Activated B cell treated with CpG ODN at 0.5 μM for 24 hours (primary cell): ENCODE results near the gene COL8A2. TPM values are rescaled to one million over a fixed set of nuclear protein-coding genes. Genes with fewer than 3 reads are reported as not detected.

Source experiments
- ATAC-seq: fragments of 200-7000 bp; cut with Tn5 transposase; one replicate; pipeline ENCODE4 v1.10.0; 2021; ENCODE audit warnings: low read depth, mild to moderate bottlenecking, moderate library complexity
- CTCF ChIA-PET: fragments of 350-600 bp; sonication (Branson Sonifier 250); formaldehyde crosslinking; loops from one replicate; lab custom pipeline; 2021; ENCODE audit warnings: antibody characterized with exemption; lab: Charles Lee
- POLR2A ChIA-PET: fragments of 350-600 bp; sonication (Branson Sonifier 250); formaldehyde crosslinking; loops from one replicate; lab custom pipeline; 2021; ENCODE audit warnings: antibody characterized with exemption; lab: Charles Lee
- DNase-seq: peaks from one replicate; pipeline ENCODE4 v3.0.0; 2022
- H3K27ac Mint-ChIP-seq: one replicate; pipeline ENCODE4 v1.8.0; 2020; ENCODE audit warnings: mixed read lengths
- H3K27me3 Mint-ChIP-seq: one replicate; pipeline ENCODE4 v1.8.0; 2021; ENCODE audit warnings: mixed read lengths
- H3K36me3 Mint-ChIP-seq: one replicate; pipeline ENCODE4 v1.8.0; 2021; ENCODE audit warnings: low read depth, mixed read lengths
- H3K4me1 Mint-ChIP-seq: one replicate; pipeline ENCODE4 v1.8.0; 2021; ENCODE audit warnings: mixed read lengths
- H3K4me3 Mint-ChIP-seq: one replicate; pipeline ENCODE4 v1.8.0; 2020; ENCODE audit warnings: mild to moderate bottlenecking, mixed read lengths
- H3K9me3 Mint-ChIP-seq: one replicate; pipeline ENCODE4 v1.8.0; 2020; ENCODE audit warnings: mixed read lengths
- CTCF ChIP-seq: fragments of 200-600 bp; IDR thresholded peaks from one replicate; pipeline ENCODE4 v1.8.0; 2022; ENCODE audit warnings: antibody characterized with exemption, mild to moderate bottlenecking
- intact Hi-C: fragments of 100-400 bp; cut with micrococcal nuclease; formaldehyde crosslinking; loops from one replicate; pipeline ENCODE4 v1.15.1; 2024
- total RNA-seq: library from RNA; stranded (reverse); gene quantifications from 2 replicates; pipeline ENCODE4 v1.2.3, GENCODE V29; 2022

The COL8A2 gene
- total RNA-seq, 1 donor from 2014 or later = 0.24 TPM

GRCh38 chr1:36142121-36142520 lies 17.1 kb upstream of the COL8A2 start:
- POLR2A ChIA-PET = interaction anchor here (0.6 kb wide), 2 partner anchors 237 to 1330 kb away, joined by 3 to 4 read pairs; no protein-coding TSS in a partner anchor
- CTCF ChIA-PET = no interaction called here
- H3K4me3 Mint-ChIP-seq = no peak overlapping the region
- ATAC-seq = no peak
- H3K4me1 Mint-ChIP-seq = peaks cover 19% of the 10 kb centered on the region
- H3K36me3 Mint-ChIP-seq = peaks cover 35% of the 10 kb centered on the region
- no peak for TF ChIP-seq CTCF
- intact Hi-C loops = no loop called here
- no peaks in the 10 kb centered on the region for H3K9me3 Mint-ChIP-seq
- no peak overlapping the region for H3K27ac Mint-ChIP-seq
- H3K27me3 Mint-ChIP-seq = no peaks in the 10 kb centered on the region
- DNase-seq = no peak

- no peak for TF ChIP-seq CTCF
- peaks cover 14% of the 10 kb centered on the region for H3K4me1 Mint-ChIP-seq
- ChIA-PET POLR2A (no interaction called here), CTCF (interaction anchor here (0.9 to 1.1 kb wide), 2 partner anchors 10 to 146 kb away, joined by 3 read pairs; partner anchors contain the start of gene TRAPPC3)
- H3K27me3 Mint-ChIP-seq = no peaks in the 10 kb centered on the region
- H3K36me3 Mint-ChIP-seq = peaks cover 47% of the 10 kb centered on the region
- DNase-seq (no peak), ATAC-seq (no peak)
- H3K9me3 Mint-ChIP-seq = no peaks in the 10 kb centered on the region
- no peak overlapping the region for H3K27ac Mint-ChIP-seq
- H3K4me3 Mint-ChIP-seq = no peak overlapping the region
- intact Hi-C loops = no loop called here
These were observed 14.5 kb upstream of the COL8A2 start for GRCh38 chr1:36139521-36139920.

- Mint-ChIP-seq H3K9me3 (no peaks in the 10 kb centered on the region), H3K36me3 (peaks cover 46% of the 10 kb centered on the region), H3K27me3 (no peaks in the 10 kb centered on the region), H3K4me3 (no peak overlapping the region), H3K27ac (no peak overlapping the region), H3K4me1 (peaks cover 7% of the 10 kb centered on the region)
- POLR2A ChIA-PET = no interaction called here
- no peak for DNase-seq
- no peak for TF ChIP-seq CTCF
- CTCF ChIA-PET = no interaction called here
- intact Hi-C loops = no loop called here
- ATAC-seq = no peak
These were observed 12.8 kb upstream of the COL8A2 start for GRCh38 chr1:36137776-36138175.

- no peak for TF ChIP-seq CTCF
- CTCF ChIA-PET = no interaction called here
- Mint-ChIP-seq H3K9me3 (no peaks in the 10 kb centered on the region), H3K4me3 (no peak overlapping the region), H3K27ac (no peak overlapping the region), H3K36me3 (peaks cover 43% of the 10 kb centered on the region), H3K27me3 (no peaks in the 10 kb centered on the region), H3K4me1 (peaks cover 4% of the 10 kb centered on the region)
- intact Hi-C loops = no loop called here
- ATAC-seq = no peak
- POLR2A ChIA-PET = no interaction called here
- no peak for DNase-seq
These were observed 12.2 kb upstream of the COL8A2 start for GRCh38 chr1:36137226-36137625.

- Mint-ChIP-seq H3K36me3 (peaks cover 41% of the 10 kb centered on the region), H3K27ac (no peak overlapping the region), H3K4me1 (no peaks in the 10 kb centered on the region), H3K9me3 (no peaks in the 10 kb centered on the region), H3K27me3 (no peaks in the 10 kb centered on the region), H3K4me3 (no peak overlapping the region)
- no peak for TF ChIP-seq CTCF
- POLR2A ChIA-PET = no interaction called here
- intact Hi-C loops = no loop called here
- ATAC-seq (no peak), DNase-seq (no peak)
- CTCF ChIA-PET = no interaction called here
These were observed 11.5 kb upstream of the COL8A2 start for GRCh38 chr1:36136535-36136934.
